ENCODE data around the gene STMP1. TPM values are rescaled to one million over a fixed set of nuclear protein-coding genes. Genes with fewer than 3 reads are reported as not detected.
A peak's percentile ranks its signal among the peaks of the same experiment; 100 is the strongest.

STMP1 gene
- total and polyA plus RNA-seq, 4 donors: 23.0 to 33.1 (median 26.0) TPM

- H3K4me3 ChIP-seq: no peak overlapping the region
- DNase-seq (no peak), ATAC-seq (ENCODE audit: insufficient read depth, low FRiP score) (no peak)
- no peaks in the 10 kb centered on the region for H3K27me3 ChIP-seq (ENCODE audit: control insufficient read depth in 3 of 3, insufficient read depth in 3 of 3, low read length in 2 of 3)
- H3K9me3 ChIP-seq (ENCODE audit: control insufficient read depth in 4 of 4, insufficient read depth in 3 of 4, low read length in 3 of 4): no peaks in the 10 kb centered on the region
- peak overlapping the region in 1 of 2 donors; percentile 58 for H3K27ac ChIP-seq (ENCODE audit: low read depth in 1 of 2, low read length in 1 of 2)
- no peak for TF ChIP-seq CTCF (IDR thresholded peaks at IDR 0.05; ENCODE audit: control extremely low read depth, extremely low read depth)
- H3K4me1 ChIP-seq (ENCODE audit: control insufficient read depth in 5 of 5, insufficient read depth in 5 of 5, low read length in 5 of 5): peaks cover 0 to 23% (median 5%) of the 10 kb centered on the region in 5 donors
- H3K36me3 ChIP-seq (ENCODE audit: control insufficient read depth in 4 of 4, insufficient read depth in 4 of 4, low read length in 4 of 4): peaks cover 6 to 12% (median 8%) of the 10 kb centered on the region in 4 donors
- H3K9ac ChIP-seq (ENCODE audit: insufficient read depth in 1 of 2, low read length in 2 of 2): no peak overlapping the region
- 57 to 78% methylated on average over 6 of the region's 6 CpGs for WGBS, 2 donors
These were observed 11.0 kb downstream of the STMP1 start for GRCh38 chr7:135673360-135673706.

GRCh38 chr7:135678612-135679575 is 16.6 kb downstream of the STMP1 start:
- Histone ChIP-seq H3K9me3 (ENCODE audit: control insufficient read depth in 4 of 4, insufficient read depth in 3 of 4, low read length in 3 of 4) (no peaks in the 10 kb centered on the region), H3K27me3 (ENCODE audit: control insufficient read depth in 3 of 3, insufficient read depth in 3 of 3, low read length in 2 of 3) (no peaks in the 10 kb centered on the region), H3K4me1 (ENCODE audit: control insufficient read depth in 5 of 5, insufficient read depth in 5 of 5, low read length in 5 of 5) (peaks cover 0 to 14% (median 6%) of the 10 kb centered on the region in 5 donors), H3K36me3 (ENCODE audit: control insufficient read depth in 4 of 4, insufficient read depth in 4 of 4, low read length in 4 of 4) (peaks cover 6 to 12% (median 8%) of the 10 kb centered on the region in 4 donors), H3K27ac (ENCODE audit: low read depth in 1 of 2, low read length in 1 of 2) (peak overlapping the region in 1 of 2 donors; percentile 64), H3K9ac (ENCODE audit: insufficient read depth in 1 of 2, low read length in 2 of 2) (no peak overlapping the region), H3K4me3 (no peak overlapping the region)
- WGBS, 2 donors: 78 to 88% methylated on average over 4 of the region's 4 CpGs
- peak in 2 of 3 donors; percentile 27 to 58 for DNase-seq
- peak; percentile 68 for ATAC-seq (ENCODE audit: insufficient read depth, low FRiP score)
- no peak for TF ChIP-seq CTCF (IDR thresholded peaks at IDR 0.05; ENCODE audit: control extremely low read depth, extremely low read depth)

GRCh38 chr7:135681762-135682161 is 19.4 kb downstream of the STMP1 start:
- TF ChIP-seq CTCF (IDR thresholded peaks at IDR 0.05; ENCODE audit: control extremely low read depth, extremely low read depth): no peak
- no peaks in the 10 kb centered on the region for H3K27me3 ChIP-seq (ENCODE audit: control insufficient read depth in 3 of 3, insufficient read depth in 3 of 3, low read length in 2 of 3)
- H3K4me3 ChIP-seq: no peak overlapping the region
- ATAC-seq (ENCODE audit: insufficient read depth, low FRiP score) (no peak), DNase-seq (peak in 1 of 3 donors; percentile 38)
- WGBS, 2 donors: 63 to 70% methylated on average over 5 of the region's 5 CpGs
- H3K9ac ChIP-seq (ENCODE audit: insufficient read depth in 1 of 2, low read length in 2 of 2): no peak overlapping the region
- no peaks in the 10 kb centered on the region for H3K9me3 ChIP-seq (ENCODE audit: control insufficient read depth in 4 of 4, insufficient read depth in 3 of 4, low read length in 3 of 4)
- H3K27ac ChIP-seq (ENCODE audit: low read depth in 1 of 2, low read length in 1 of 2): peak overlapping the region; percentile 37 to 42
- H3K36me3 ChIP-seq (ENCODE audit: control insufficient read depth in 4 of 4, insufficient read depth in 4 of 4, low read length in 4 of 4): peaks cover 3 to 6% (median 3%) of the 10 kb centered on the region in 4 donors
- peaks cover 0 to 14% (median 6%) of the 10 kb centered on the region in 5 donors for H3K4me1 ChIP-seq (ENCODE audit: control insufficient read depth in 5 of 5, insufficient read depth in 5 of 5, low read length in 5 of 5)
